Kidney tubule cell (primary cell): ENCODE measurements around the gene PDCD1LG2.

Experiments
- DNase-seq: peaks from one replicate; pipeline ENCODE4 v3.0.0-alpha.2; 2018; ENCODE audit warnings: low spot score

The PDCD1LG2 gene

GRCh38 chr9:5611321-5612184, 101.2 kb downstream of the PDCD1LG2 start:
- no peak for DNase-seq

- no peak for DNase-seq
These were observed 101.8 kb downstream of the PDCD1LG2 start for GRCh38 chr9:5612185-5612530.

- no peak for DNase-seq
These were observed 103.9 kb downstream of the PDCD1LG2 start for GRCh38 chr9:5614192-5614591.

GRCh38 chr9:5614985-5615384, 104.7 kb downstream of the PDCD1LG2 start:
- no peak for DNase-seq

- no peak for DNase-seq
These were observed 107.4 kb downstream of the PDCD1LG2 start for GRCh38 chr9:5617749-5618148.

GRCh38 chr9:5620494-5620893, 110.2 kb downstream of the PDCD1LG2 start:
- DNase-seq, result no peak
